Activated effector memory CD4-positive, alpha-beta T cell treated with anti-CD3 and anti-CD28 coated beads, Interleukin-2, amount 50 U/mL, for 16 hours (primary cell): Measurements from ENCODE around the gene COG1.
A peak's percentile ranks its signal among the peaks of the same experiment; 100 is the strongest.

ENCODE experiments used
- DNase-seq: peaks from one replicate; pipeline ENCODE4 v3.0.0-alpha.2; 2020

Gene COG1

GRCh38 chr17:73231841-73232586 is 39.2 kb downstream of the COG1 start:
- DNase-seq, result peak; percentile 99

GRCh38 chr17:73232587-73233373 is 39.9 kb downstream of the COG1 start:
- peak; percentile 76 for DNase-seq

- DNase-seq, result no peak
Measured at GRCh38 chr17:73234736-73235135, 41.9 kb downstream of the COG1 start.

GRCh38 chr17:73237714-73238113 is 44.9 kb downstream of the COG1 start:
- no peak for DNase-seq

GRCh38 chr17:73240561-73240960 is 47.7 kb downstream of the COG1 start:
- no peak for DNase-seq

GRCh38 chr17:73247726-73248125 is 54.9 kb downstream of the COG1 start:
- DNase-seq, result no peak

- DNase-seq, result no peak
Measured at GRCh38 chr17:73248532-73248931, 55.7 kb downstream of the COG1 start.

GRCh38 chr17:73249700-73250099 is 56.8 kb downstream of the COG1 start:
- DNase-seq, result no peak

- no peak for DNase-seq
Measured at GRCh38 chr17:73250851-73251640, 58.2 kb downstream of the COG1 start.

GRCh38 chr17:73251871-73252270 is 59.0 kb downstream of the COG1 start:
- no peak for DNase-seq

- peak; percentile 85 for DNase-seq
Measured at GRCh38 chr17:73255671-73256181, 62.9 kb downstream of the COG1 start.

- DNase-seq, result no peak
Measured at GRCh38 chr17:73256220-73256619, 63.4 kb downstream of the COG1 start.

GRCh38 chr17:73257516-73257915 is 64.7 kb downstream of the COG1 start:
- no peak for DNase-seq
